AML-193 (cell line): ENCODE measurements around the gene AEBP1.

Experiments
- DNase-seq, 2 experiments: peaks; one replicate each; lab custom pipeline; 2025; lab: John Stamatoyannopoulos, UW

The AEBP1 gene

GRCh38 chr7:44142028-44142427 lies 37.9 kb downstream of the AEBP1 start:
- DNase-seq, result no peak

- no peak for DNase-seq
Measured at GRCh38 chr7:44143646-44144250, 39.6 kb downstream of the AEBP1 start.

- no peak for DNase-seq
Measured at GRCh38 chr7:44144426-44144967, 40.4 kb downstream of the AEBP1 start.

GRCh38 chr7:44144968-44145478 lies 40.9 kb downstream of the AEBP1 start:
- DNase-seq, result no peak

- no peak for DNase-seq
Measured at GRCh38 chr7:44145479-44145968, 41.4 kb downstream of the AEBP1 start.

GRCh38 chr7:44145969-44146911 lies 42.1 kb downstream of the AEBP1 start:
- DNase-seq, result no peak

GRCh38 chr7:44147026-44147991 lies 43.2 kb downstream of the AEBP1 start:
- DNase-seq, result no peak

- no peak for DNase-seq
Measured at GRCh38 chr7:44148166-44148565, 44.0 kb downstream of the AEBP1 start.

- DNase-seq, result no peak
Measured at GRCh38 chr7:44148961-44149536, 44.9 kb downstream of the AEBP1 start.

GRCh38 chr7:44149571-44150465 lies 45.7 kb downstream of the AEBP1 start:
- DNase-seq, result no peak

GRCh38 chr7:44150466-44150832 lies 46.3 kb downstream of the AEBP1 start:
- no peak for DNase-seq

GRCh38 chr7:44150966-44151941 lies 47.1 kb downstream of the AEBP1 start:
- DNase-seq, result no peak

GRCh38 chr7:44151956-44152355 lies 47.8 kb downstream of the AEBP1 start:
- no peak for DNase-seq

GRCh38 chr7:44152971-44153947 lies 49.1 kb downstream of the AEBP1 start:
- DNase-seq, result no peak

GRCh38 chr7:44153948-44154335 lies 49.8 kb downstream of the AEBP1 start:
- no peak for DNase-seq

GRCh38 chr7:44154703-44155102 lies 50.6 kb downstream of the AEBP1 start:
- no peak for DNase-seq
